ELF-1 (cell line): ENCODE measurements around the gene MYRF.
A peak's percentile ranks its signal among the peaks of the same experiment; 100 is the strongest.

ENCODE experiments used
- DNase-seq: peaks from one replicate; pipeline ENCODE4 v3.0.0-alpha.2; 2016; ENCODE audit warnings: low read depth, low spot score

The MYRF gene

GRCh38 chr11:61817471-61818202, 65.2 kb downstream of the MYRF start:
- peak; percentile 56 for DNase-seq

DNA sequence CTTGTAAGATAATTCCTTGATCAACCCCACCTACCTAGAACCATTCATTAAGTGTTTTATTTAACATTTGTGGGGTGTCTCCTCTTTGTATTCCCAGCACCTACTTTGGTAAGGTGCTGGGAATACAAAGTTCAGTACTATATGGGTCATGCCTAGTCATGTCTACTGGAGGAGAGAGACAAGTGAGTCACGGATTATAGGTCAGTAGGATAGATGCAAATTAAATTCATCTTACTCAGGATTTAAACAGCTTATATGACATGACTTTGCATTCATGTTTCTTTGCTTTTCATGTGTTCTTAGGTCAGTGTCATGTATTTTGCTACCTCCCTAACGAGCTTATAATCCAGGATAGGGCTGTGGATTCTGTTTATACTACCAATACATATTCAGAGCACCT, 67.7 kb downstream of the MYRF start:
- DNase-seq, result no peak

GRCh38 chr11:61826930-61827570, 74.6 kb downstream of the MYRF start:
- DNase-seq, result no peak

DNA sequence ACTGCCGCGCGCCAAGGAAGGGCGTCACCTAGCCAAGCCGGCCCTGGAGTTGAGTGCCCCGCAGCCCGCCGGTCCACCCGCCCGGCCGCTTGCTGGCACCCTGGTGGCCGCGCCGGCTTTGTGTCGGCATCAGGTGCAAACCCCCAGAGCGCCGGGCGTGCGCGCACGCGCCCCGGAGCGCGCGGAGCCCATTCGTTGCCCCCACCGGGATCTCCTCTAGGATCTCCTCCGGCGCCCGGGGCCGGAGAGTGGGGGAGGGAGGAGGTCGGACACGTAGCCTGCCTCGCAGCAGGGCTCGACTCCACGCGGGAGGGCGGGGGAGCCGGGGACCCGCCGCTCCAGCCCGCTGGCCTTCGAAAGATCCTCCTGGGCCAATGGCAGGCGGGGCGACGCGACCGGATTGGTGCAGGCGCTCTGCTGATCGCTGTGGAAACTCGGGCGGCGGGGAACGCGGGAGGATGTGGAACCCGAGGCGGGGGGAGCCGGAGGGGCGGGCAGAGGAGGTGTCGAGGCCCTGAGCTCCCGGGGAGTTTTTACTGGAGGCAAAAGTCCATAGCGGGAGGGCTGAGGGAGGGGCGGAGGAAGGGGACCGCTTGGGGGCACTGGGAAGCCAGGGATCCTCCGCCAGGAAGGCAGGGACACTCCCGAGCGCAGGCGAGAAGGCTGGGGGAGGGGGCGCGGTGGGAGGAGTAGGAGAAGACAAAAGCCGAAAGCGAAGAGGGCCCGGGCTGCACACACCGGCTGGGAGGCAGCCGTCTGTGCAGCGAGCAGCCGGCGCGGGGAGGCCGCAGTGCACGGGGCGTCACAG, 75.3 kb downstream of the MYRF start, which contains the start of gene FADS2:
Gene FADS2, plus strand, starts transcription at position 730 of the 808 bp plus-strand sequence. CDS start 91 bp downstream, outside the sequence.
- peak; percentile 92 for DNase-seq

- DNase-seq, result no peak
These were observed 75.9 kb downstream of the MYRF start for GRCh38 chr11:61828379-61828628.

DNA sequence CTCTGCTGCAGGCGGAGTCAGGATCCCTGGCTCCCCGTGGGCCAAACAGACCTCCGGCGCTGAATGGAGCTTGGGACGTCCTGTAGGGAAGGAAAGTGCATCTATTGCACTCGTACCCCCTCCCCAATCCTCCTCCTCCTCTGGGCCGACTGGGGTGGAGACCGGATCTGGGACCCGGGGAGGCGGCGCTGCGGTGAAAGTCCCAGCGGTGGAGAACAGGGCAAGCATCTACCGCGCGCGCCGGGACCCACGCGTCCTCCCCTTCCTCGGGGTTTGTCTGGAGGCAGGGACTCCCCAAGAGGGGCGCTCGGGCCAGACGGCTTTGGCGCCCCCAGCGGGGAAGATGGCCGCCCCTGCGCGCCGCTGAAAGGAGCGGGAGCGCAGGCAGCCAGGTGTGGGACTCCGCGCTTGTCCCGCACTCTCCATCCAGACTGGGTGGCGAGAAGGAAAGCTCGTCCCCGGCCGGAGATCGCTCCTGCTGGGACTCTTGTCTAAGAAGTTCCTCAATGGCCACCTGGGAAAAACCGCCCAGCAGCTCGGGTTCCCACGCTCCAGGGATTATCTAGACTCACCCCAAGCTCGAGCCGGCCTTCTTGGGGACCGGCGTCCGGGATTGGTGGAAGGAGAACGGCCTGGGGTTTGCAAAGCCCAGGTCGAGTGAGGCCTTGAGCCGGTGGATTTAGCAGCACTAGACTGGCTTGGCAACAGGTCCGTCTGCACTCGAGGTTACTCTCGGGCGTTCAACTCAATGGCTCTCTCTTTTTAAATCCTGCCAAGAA, 76.4 kb downstream of the MYRF start:
- peak; percentile 64 for DNase-seq

DNA sequence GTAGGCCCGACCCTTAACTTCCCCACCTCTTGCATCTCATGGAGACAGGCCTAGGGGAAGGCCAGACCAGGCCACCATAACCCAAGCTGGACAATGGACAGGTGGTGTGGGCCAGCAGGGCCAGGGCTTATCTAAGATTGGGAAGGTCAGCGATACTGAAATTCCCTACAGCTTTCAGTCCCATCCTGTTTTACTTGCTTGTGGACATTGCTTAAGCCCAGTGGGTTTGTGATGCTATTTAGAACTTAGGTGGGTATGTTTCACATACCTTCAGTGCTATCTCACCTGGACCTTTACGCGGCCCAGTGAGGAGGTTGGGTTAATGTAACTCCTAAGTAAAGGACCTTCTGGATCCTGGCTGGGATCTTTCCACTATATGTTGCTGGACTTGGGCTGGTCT, 77.4 kb downstream of the MYRF start:
- DNase-seq, result no peak

- DNase-seq, result no peak
These were observed 78.0 kb downstream of the MYRF start for GRCh38 chr11:61830237-61831105.

GRCh38 chr11:61832207-61832606, 79.8 kb downstream of the MYRF start:
- DNase-seq, result no peak

DNA sequence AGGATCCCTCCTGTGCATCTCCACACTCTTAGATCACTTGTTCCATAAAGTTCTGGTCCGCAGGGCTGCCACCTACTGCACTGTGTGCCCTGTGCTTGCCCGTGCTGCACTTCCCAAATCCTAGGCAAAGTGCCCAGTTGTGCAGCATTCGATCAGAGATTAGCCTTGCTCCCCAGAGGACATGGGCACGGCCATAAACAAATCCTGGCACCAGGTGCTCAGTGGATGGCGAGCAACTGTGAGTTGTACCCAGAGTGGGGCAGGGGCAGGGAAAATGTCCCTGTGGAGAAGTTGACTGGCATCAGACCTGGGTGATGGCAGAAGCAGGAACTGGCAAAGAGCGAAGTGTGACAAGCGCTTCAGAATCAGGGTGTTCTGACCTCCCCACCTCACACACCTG, 80.3 kb downstream of the MYRF start:
- DNase-seq, result no peak

DNA sequence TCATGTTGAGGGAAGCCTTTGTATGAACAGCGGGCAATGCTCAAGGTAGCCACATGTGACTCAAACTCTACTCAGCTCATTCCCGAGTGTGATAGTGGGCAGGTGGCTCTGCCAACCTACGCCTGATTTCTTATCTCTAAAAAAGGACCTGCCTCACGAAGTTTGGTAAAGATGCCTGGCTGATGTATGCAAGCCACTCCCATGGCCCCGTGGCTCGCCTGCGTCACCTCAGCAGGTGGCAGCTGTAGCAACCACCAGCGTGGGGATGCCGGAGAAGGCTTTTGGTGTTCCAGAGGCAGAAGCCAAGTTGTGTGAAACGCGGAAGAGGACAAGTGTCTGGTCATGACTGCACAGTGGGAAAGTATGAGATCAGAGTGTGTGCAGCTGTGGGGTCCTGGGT, 81.0 kb downstream of the MYRF start:
- DNase-seq, result no peak

GRCh38 chr11:61833926-61834277, 81.5 kb downstream of the MYRF start:
- no peak for DNase-seq

DNA sequence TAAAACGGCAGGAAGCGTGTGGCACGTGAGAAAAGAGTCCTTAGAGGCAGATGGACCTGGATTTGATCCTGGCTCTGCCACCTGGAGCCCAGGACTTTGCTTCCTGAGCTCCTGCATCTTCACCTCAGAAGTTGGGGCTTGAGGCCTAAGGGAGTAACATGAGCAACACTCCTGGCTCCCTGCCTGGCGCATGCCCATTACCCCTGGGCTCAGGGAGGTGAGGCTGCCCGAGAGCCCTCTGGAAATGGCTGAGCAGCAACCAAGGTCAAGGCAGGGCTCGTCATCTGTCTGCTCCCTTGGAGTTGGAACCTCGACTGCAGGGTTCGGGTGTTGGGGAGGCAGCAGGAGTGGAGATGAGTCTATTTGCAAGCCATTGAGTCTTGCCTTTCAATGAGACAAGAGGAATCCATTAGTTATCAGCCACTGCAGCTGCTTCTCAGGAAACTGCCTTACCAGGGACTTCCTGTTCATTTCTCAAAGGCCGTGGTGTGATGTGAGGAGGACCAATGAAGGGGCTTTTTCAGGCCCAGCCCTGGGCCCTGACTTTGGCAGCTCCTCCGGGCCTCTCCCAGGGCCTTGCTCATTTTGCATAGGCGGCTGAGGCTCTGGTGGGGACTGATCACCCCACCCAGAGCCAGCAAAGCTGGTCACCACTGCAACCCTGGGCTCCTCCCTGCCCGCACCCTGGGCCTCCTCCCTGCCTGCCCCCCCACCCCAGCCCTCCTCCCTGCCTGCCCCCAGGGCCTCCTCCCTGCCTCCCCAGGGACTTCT, 82.0 kb downstream of the MYRF start:
- peak; percentile 63 for DNase-seq

DNA sequence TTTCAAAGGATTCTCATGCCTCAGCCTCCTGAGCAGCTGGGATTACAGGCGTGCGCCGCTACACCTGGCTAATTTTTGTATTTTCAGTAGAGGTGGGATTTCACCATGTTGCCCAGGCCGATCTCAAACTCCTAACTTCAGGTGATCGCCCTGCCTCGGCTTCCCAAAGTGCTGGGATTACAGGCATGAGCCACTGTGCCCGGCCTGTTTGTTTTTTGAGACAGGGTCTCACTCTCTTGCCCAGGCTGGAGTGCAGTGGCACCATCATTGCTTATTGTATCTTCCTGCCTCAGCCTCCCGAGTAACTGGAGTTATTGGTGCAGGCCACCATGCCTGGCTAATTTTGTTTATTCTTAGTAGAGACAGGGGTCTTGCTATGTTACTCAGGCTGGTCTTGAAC, 83.8 kb downstream of the MYRF start:
- no peak for DNase-seq

DNA sequence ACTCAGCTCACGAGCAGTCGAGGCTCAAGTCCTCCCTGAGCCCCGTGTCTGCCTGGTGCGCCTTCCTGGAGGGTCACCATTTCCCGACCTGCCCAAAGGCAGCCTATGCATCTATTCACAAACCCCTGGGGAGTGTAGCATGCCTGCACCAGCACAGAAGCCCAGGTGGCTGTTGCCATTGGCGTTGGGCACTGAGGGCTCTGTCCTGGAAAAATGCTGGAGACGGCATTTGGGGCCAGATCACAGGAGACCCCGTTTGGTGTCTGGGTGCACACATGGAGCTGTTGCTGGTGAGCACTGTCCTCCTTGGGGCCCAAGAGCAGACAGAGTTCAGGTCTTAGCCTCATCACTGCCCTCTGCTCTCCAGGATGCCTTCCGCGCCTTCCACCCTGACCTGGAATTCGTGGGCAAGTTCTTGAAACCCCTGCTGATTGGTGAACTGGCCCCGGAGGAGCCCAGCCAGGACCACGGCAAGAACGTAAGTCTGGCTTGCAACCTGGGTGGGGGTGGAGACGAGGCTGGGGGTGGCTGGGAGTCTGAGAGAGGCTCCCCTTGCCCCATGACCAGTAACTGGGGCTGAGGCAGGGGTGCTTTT, 85.1 kb downstream of the MYRF start:
- no peak for DNase-seq
